Activated CD4-positive, CD25-positive, alpha-beta regulatory T cell treated with anti-CD3 and anti-CD28 coated beads, Interleukin-2, amount 50 U/mL, for 24 hours (primary cell): ENCODE measurements around the gene CCDC116.
"Not testable (repeated sequence)": the region's sequence is repeated elsewhere in the genome, so short reads cannot be mapped to it uniquely, and the experiment has no call there.

Experiments
- ATAC-seq, 2 donors: fragments of 150-1000 bp; cut with Tn5 transposase; one replicate each; pipeline ENCODE4 v1.10.0; 2021; ENCODE audit warnings: mild to moderate bottlenecking in 1 of 2, moderate library complexity in 1 of 2

CCDC116 gene, protein sequence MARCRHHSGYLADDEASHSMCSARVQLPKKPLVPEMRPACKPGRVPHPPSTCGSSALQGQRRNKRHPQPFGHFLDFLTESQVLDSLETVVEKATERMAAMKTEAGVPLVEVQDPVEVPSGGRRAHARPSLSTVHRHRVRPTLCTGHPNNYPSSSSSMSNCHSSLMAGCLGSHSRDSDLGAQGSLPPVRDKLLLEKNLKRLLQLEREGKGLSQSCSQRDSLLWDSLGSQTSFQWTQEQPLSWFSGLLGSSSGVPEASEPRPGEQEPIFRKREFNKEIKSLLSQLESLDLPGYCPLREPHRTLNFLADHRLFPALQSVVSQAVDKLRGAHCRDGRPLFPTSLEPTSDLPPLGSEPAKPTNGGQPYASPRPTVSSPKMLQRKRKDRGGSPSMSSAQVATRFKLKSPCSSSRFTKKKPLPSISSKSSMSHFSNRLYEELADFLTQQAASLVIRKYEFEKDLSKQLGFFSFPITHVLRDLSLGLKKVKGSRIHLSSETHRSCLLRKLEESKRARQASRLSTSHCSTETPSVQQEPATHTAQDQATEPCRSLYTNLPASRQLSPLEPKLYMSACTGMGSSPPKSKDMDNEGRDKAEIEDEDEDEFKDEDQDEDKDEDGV

DNA sequence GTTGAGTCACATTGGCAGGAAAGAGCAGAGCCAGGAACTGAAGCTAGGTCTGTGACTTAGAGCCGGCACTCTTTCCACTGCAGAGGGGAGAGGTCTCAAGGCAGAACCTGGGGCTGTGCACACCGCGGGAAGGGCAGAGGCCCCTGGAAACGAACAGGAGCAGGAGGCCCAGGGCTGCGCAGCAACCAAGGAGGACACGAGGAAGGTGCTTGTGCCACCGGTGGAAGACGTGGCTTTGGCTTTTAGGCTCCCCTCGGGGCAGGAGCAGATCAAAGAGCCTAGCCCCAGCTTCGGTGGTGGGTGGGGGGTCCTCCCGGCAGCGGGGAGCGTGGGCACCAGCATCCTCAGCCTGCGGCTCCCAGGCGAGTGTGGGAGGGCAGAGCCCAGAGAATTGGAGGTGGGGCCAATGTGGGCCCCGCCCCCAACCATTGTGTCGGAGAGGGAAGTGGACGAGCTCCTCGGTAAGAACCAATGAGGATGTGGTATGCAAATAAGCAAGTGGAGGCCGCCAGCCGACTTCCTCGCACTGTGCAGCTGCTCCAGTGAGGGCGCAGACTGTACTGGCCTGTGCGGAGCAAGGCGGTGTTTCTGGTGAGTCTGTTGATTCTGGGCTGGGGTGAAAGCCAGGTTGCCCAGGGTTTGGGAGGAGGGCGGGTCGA lies at the start of gene CCDC116:
TSS of gene CCDC116 (plus strand) at position 524 of the 659 bp plus-strand sequence. CDS start 422 bp downstream, outside the sequence.
- ATAC-seq: peak; percentile 11 to 25

GRCh38 chr22:21582801-21583740 lies 49.5 kb upstream of the CCDC116 start:
- no peak for ATAC-seq

GRCh38 chr22:21585389-21585788 lies 47.2 kb upstream of the CCDC116 start:
- ATAC-seq: no peak

DNA sequence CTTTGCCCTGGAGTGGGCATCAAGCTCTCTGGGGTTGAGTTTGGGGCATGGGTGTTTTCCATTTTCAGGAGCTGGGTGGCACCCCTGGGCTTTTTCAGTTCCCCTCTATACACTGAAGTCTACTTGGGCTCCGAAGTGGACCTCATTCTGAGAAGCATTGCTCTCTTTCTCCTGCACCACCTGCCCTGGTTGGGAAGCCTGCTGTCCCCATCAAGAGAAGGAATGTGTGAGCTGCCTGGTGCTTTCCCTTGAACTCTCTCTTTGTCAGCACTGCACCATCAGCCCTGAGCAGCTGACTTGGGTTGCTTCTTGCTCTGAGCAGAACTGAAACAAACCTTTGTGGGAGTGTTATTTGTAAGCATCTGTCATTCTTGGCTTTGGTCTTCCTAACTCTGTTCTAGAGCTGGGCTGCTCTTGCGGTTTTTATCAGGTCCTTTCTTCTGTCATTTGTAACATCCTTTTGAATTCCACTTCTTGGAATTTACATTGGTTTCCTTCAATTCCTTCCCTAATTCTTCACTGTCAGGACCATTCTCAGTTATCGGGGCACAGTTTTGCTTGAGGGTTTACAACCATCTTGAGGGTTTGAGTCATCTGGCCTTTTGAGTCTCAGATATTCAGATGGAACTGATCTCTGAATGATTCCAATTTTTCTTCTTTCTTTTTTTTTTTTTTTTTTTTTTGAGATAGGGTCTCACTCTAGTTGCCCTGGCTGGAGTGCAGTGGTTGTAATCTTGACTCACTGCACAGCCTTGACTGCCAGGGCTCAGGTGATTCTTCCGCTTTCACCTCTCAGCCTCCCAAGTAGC lies 44.6 kb upstream of the CCDC116 start:
- ATAC-seq: peak; percentile 97 to 98

DNA sequence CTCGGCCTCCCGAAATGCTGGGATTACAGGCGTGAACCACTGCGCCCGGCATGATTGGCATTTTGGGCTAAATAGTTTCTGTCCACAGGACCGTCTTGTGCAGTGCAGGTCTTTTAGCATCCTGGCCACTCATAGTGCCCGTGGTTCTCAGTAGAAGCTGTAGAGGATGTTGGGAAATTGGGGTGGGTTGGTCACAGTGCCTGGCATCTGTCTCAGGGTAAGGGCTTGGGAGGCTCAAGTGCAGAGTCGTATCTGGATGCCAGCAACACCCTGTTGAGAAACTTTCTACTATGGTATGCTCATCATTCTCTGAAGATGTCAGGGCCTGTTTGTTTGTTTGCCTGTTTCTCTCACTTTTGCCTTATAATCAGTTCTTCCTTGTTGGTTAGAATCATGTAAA lies 43.2 kb upstream of the CCDC116 start:
- no peak for ATAC-seq

GRCh38 chr22:21590809-21591641 lies 41.5 kb upstream of the CCDC116 start:
- ATAC-seq: no peak

DNA sequence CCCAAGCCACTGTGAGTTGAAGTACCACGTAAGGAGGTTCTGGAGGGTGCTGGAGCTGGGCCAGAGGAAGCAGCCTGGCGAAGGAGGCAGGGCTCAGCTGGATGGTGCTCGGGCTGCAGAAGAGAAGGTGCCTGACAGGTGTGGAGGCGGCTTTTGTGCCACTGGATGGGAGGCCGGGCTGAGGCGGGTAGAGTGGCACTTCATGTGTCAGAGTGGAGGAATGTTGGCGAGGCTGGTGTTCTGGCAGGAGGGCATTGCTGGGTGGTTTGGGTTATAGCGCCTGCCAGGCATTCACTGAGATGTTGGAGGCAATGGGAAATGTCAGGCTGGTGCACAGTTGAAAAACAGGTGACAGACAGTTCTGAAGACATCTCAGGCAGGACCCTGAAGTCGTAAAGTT lies 40.9 kb upstream of the CCDC116 start:
- no peak for ATAC-seq

DNA sequence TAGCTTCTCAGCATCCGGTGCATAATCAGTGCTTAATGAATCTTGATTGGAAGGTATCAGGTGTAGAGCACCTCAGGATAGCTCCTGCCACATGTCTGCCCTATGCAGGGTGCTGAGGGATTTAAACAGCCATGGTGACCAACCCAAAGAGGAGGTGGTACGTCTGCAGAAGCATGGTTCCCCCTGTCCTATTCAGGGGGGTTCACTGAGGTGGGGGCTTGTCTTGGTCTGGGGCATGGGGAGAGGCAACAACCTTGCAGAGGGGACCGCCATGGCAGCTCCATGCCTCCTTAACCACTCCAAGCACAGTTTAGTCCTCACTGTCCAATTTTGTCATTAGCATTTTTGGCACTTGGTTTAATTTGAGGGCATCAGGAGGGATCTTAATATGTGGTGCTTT lies 40.1 kb upstream of the CCDC116 start:
- ATAC-seq: no peak

DNA sequence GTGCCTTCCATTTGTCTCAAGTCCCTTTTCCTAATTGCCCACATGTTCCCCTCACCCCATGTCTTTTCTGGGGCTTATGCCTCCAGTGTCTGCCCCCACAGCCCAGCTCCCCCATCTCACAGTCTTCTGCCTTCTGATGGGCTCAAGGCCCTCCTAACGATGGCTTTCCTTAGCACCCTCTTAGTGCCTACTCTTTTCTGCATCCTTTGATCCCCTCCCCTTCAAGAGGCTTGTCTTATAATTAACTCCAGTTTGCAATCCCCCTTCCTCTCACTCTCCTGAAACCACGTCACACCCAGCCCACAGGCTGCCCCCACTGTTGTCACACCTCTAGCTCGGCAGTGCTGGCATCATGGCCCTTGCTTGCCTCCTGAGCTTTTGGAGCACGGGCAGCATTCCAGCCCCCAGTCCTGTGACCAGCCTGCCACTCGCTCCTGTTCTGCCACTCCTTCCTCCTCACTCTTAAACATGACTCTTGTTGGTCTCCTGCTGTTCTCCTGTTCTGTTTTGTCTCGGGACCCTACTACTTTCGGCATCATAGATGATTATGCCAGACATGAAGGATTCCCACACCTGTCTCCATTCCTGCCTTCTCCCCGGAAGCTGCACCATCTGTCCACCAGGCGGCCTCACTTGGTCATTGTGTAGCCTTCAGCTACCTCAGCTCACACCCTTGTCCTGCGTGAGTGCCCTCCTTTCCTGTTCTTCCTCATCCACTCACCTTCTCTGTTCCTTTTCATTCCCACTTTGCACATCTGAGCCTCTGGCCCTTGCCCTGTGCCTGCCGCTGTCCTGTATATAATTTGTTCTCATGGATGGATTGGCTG lies 38.9 kb upstream of the CCDC116 start:
- no peak for ATAC-seq

- no peak for ATAC-seq
Measured at GRCh38 chr22:21594865-21595452, 37.6 kb upstream of the CCDC116 start.

DNA sequence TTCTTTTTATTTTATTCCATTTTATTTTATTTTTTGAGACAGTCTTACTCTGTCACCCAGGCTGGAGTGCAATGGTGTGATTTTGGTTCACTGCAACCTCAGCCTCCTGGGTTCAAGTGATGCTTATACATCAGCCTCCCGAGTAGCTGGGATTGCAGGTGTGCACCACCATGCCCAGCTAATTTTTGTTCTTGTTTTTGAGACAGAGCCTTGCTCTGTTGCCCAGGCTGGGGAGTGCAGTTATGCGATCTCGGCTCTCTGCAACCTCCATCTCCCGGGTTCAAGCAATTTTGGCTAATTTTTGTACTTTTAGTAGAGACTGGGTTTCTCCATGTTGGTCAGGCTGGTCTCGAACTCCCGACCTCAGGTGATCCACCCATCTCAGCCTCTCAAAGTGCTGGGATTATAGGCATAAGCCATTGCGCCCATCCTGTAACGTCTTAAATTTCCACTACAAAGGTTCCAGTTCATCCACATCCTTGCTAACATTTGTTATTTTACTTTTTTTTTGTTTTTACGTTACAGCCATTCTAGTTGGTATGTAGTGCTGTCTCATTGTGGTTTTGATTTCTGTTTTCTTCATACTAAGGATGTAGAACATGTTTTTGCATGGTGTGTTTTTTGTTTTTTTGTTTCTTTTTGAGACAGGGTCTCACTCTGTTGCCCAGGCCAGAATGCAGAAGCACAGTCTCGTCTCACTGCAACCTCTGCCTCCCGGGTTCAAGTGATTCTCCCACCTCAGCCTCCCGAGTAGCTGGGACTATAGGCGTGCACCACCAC lies 36.0 kb upstream of the CCDC116 start:
- ATAC-seq: not testable (repeated sequence)

DNA sequence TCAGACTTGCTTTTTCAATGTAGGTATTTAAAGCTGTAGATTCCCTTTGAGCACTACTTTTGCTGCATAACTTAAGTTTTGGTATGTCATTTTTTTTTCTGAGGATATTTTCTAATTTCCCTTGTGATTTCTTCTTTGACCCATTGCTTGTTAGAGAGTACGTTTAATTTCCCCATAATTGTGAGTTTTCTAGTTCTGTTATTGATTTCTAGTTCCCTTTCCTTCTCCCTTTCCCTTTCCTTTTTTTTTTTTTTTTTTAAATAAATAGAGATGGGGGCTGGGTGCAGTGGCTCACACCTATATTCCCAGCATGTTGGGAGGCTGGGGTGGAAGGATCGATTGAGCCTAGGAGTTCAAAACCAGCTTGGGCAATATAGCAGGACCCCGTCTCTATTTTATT lies 34.3 kb upstream of the CCDC116 start:
- no peak for ATAC-seq

DNA sequence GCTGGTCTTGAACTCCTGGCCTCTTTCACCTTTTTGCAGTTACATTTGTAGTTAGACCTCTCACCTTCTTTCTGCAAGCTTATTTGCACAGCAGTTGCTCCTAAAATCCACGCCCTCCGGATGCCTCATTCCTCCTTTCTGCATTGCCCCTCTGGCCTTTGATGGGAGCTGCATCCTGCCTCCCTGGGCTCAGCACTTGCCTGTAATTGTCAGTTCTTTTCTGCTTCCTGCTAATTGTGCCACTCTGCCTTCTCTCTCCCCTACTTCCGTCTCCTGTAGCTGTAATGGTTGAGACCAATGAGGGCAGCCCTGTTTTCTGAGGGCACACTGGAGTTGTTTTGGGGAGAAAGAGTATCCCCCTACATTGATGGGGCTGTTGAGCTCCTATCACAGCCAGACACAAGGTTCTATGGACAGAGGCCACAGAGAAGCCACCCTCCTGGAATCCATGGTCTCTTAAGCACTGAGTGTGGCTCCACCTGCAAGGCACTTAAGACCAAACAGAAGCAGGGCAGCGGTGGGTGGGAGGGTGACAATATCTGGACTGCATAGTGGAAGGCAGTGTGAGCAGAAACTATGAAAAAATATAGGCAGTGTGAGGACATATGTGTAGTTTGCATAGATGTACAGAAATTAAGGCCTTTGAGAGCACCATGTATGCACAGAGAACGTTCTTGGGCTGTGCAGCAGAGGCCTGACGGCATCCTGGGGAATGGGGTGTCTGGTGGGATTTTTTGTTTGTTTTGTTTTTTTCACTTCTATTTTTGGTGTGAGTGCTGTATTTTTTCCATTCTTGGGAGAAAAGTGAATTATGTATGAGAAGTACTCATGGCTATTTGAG lies 33.3 kb upstream of the CCDC116 start:
- ATAC-seq: no peak

- ATAC-seq: no peak
Measured at GRCh38 chr22:21602579-21602978, 30.0 kb upstream of the CCDC116 start.

- ATAC-seq: no peak
Measured at GRCh38 chr22:21603973-21604372, 28.6 kb upstream of the CCDC116 start.

DNA sequence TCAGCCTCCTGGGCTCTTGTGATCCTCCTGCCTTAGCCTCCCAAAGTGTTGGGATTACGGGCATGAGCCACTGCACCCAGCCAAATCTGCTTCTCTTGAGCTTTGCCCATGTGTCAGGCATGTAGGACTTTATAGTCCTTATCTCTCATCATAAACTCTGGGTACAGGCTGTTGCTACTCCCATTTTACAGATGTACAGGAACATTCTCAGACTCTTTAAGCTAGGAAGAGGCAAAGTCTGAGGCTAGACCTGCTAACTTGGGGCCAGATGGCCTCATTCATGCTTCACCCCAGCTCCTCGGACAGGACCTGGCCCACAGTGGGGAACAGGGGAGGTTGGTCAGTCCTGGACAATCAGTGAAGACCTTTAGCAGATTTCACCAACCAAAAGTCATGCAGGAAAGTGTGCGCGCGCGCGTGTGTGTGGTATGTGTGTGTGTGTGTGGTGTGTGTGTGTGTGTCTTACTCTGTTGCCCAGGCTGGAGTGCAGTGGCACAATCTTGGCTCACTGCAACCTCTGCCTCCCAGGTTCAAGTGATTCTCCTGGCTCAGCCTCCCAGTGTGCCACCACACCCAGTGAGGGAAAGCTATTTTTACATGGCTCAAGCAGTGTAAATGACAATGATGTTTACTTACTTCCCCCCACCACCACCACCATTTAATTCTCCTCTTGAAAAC lies 26.5 kb upstream of the CCDC116 start:
- ATAC-seq: no peak

- ATAC-seq: no peak
Measured at GRCh38 chr22:21606775-21607174, 25.8 kb upstream of the CCDC116 start.
